HG03442 (cell line): ENCODE data around the gene MAP3K14.
"Not testable (repeated sequence)": the region's sequence is repeated elsewhere in the genome, so short reads cannot be mapped to it uniquely, and the experiment has no call there.

Source experiments
- ATAC-seq: cut with Tn5 transposase; IDR thresholded peaks from one replicate; pipeline ENCODE4 v1.9.1; 2021; ENCODE audit warnings: mild to moderate bottlenecking, moderate library complexity; ENCODE audit not compliant: unreplicated experiment

MAP3K14 gene

DNA sequence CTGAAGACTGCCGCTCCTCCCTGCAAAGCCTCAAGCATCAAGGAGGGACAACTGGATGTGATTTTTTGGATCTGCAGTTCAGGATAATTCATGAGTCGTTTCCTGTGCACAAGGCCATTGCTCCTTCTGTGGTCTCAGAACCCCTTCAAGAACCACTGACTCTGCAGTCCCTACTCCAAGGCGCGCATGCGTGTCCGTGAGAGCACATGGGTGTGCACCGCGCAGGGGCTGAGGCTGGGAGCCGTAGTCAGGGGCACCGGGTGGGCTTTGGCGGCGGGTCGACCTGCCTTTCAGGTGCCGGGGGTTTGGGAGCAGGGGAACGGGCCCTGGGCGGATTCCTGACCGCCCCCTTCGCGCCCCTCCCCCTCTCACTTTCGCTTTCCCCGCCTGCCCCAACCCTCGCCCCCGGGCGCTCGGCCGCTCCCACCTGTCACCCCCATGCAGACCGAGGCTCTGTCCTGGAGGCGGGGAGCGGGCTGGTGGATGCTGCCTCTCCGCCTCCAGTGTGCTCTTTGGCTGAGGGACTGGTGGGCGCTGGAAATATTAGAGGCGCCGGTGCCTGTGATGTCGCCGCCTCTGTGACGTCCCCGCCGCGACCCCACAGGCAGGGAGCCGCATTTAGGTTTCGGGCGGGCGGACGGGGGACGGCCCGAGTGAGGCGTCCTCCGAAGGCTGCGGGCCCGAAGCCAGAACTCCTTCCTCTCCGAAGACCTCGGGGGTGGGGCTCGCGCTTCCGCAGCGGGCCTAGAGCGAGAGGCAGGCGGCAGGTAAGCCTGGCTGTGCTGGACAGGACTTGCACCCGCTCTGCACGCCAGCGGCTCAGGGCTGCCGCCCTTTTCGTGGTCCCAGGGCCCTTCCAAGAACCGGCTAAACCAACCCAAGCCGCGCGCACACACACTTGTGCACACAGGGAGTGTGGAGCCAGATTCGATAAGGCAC, 55.0 kb downstream of the MAP3K14 start, which contains the start of gene SPATA32:
Gene SPATA32 (minus strand): TSS at position 518 of the 939 bp plus-strand sequence. CDS start 78 bp downstream, at position 440.
- ATAC-seq, result peak; percentile 43

- no peak for ATAC-seq
Measured at GRCh38 chr17:45260204-45260783, 56.5 kb downstream of the MAP3K14 start.

DNA sequence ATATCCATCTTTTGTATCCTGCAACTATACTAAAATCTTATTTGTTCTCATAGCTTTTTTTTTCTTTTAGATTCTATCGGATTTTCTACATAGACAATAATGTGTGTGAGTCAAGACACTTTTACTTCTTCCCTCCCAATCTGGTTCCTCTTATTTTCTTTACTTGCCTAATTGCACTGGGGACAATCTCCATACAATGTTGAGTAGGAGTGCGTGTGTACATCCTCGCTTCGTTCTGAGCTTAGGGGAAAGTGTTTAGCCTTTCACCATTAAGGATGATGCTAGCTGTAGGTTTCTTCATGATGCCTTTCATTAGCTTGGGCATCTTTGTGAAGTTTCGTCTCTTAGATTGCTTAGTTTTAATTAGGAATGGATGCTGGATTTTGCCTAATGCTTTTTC, 57.8 kb downstream of the MAP3K14 start:
- no peak for ATAC-seq

GRCh38 chr17:45257115-45257514, 59.7 kb downstream of the MAP3K14 start:
- ATAC-seq, result no peak

GRCh38 chr17:45256114-45256966, 60.5 kb downstream of the MAP3K14 start:
- ATAC-seq, result no peak

DNA sequence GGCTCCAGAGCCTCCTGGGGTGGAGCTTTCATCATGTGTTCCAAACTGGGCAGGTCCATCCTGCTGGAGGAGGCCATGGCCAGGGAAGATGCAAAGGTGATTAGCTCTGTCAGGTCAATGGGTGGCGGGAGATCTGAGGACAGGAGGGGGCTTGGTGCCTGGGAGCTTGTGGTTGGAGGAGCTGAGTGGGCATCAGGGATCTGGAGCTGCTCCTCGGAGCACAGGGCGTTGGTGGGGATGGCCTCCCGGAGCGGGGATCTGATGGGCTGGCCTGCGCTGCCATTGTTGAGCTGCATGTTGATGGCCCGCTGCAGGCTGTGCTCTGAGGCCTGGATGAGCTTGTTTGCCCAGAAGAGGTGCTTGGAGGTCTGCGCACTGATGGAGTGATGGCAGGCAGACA, 61.5 kb downstream of the MAP3K14 start:
- ATAC-seq, result no peak

DNA sequence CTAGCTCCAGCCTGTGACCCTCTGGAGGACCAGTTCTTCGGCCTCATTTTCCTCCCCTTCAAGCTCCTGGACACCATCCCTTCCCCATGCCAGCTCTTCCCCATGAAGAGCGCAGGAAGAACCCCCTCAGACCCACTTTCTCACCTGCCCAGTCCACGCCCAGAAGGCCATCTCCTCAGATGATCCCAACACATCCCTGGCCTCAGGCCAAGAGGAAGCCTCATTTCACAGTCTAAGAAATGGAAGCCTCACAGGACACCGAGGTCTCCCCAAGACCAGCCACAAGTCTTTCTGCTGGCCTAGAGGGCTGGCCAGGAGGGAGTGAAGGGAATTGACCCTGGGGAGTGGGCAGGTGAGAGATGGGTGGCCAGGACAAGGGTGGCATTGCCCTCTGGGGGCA, 62.9 kb downstream of the MAP3K14 start:
- no peak for ATAC-seq

DNA sequence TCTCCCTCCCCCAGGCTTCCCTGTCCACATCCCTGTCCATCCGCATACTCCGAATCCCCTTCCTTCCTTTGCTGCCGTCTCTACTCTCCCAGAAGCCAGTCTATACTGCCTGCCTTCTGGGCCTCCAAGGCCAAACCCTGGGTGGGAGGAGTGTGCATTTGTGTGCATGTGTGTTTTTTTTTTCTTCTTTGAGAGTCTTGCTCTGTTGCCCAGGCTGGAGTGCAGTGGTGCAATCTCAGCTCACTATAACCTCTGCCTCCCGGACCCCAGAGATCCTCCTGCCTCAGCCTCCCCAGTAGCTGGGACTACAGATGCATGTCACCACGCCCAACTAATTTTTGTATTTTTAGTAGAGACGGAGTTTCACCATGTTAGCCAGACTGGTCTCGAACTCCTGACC, 63.6 kb downstream of the MAP3K14 start:
- not testable (repeated sequence) for ATAC-seq

DNA sequence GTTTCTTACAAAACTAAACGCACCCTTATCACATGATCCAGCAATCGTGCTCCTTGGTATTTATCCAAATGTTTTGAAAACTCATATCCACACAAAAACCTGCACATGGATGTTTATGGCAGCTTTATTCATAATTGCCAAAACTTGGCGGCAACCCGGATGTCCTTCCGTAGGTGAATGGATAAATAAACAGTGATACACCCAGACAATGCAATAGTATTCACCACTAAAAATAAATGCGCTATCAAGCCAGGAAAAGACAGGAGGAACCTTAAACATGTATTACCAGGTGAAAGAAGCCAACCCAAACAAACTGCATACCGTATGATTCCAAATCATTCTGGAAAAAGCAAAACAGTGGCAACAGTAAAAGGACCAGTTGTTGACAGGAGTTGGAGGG, 64.9 kb downstream of the MAP3K14 start:
- no peak for ATAC-seq

DNA sequence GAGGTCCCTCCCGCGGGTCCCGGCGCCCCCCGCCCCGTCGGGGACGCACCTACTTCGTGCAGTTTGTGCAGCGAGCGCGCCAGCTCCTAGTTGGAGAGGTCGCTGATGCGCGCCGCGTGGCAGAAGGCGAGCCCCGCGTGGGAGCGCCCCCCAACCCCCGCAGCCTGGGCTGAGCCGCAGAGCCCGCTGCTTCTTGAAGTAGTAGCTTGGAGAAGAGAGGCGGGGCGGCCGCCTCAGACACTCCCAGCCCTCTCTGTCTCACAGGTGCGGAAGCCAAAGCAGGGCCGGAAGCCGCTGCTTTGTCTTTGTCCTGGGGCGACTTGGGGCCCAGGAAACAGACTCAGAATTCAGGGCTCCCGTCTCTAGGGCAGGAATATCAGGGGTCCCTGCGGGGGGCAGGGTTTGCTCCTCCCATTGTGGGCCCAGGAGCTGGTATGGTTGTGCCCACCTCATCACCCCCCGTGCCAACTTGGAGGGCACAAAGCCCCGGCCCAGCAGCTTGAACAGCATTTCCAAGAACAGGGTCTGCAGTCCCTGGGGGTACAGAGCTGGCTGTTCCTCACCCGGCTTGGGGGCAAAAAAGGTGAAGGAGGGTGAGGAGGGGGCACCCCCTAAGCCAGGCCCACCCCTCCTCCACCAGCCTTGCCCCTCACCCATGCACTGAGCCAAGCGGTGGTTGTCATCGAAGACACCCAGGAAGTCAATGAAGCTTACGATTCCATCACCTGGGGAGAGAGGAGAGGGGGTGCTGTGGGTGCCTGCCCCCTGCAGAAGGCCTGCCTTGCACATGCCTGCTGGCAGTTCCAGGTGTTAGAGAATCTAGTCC, 68.5 kb downstream of the MAP3K14 start:
- ATAC-seq, result peak; percentile 45

DNA sequence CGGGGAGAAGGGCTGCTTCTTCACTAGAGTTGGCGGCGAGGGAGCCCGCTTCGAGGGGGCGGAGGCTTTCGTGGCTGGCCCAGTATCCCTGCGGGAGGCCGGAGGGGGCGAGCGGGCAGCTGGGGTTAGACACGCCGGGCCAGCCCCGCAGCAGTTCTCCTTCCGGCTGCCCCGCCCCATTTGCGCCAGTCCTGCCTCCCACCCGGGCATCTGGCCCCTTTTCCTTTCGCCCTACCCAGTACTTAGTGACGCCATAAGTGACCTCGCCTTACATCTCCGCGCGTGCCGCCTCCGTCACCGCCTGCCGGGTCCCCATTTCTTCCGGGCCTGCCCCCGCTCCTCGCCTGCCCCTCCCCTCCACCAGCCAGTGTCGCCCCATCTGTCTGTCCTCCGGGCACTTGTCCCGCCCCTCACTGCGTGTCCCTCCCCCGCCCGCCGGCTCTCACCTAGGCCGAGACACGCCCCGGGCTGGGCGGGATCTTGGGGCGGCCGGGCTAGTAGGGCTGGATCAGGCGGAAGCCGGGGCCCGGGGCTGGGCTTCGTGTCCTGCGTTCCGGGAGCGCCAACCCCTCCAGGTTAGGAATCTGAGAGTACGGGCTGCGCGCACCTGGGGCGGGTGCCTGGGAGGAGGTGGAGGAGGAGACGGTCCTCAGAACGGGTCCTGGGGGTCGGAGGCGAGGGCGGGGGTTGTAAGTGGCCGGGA, 69.2 kb downstream of the MAP3K14 start:
- ATAC-seq, result peak; percentile 71

DNA sequence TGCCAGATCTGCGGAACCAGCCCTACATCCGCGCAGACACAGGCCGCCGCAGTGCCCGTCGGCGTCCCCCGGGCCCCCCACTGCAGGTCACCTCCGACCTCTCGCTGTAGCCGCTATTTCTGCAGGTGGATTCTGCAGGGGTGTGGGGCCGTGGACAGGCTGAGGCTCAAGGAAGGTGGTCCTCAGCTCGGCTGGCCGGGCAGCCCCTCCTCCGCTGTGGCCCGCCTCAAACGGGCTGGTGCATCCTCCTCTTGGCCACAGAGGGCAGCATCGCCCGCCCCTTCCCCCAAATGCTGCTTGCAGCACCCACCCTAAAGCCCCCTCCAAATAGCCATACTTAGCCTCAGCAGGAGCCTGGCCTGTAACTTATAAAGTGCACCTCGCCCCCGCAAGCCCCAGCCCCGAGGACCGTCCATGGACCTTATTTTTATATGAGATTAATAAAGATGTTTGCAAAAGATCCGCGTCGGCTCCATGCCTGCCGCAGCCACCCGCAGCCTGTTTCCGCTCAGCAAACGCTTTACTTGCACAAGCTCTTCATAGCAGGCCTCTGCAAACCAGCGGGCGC, 69.9 kb downstream of the MAP3K14 start:
- ATAC-seq, result no peak

GRCh38 chr17:45246338-45246737, 70.5 kb downstream of the MAP3K14 start:
- no peak for ATAC-seq

- no peak for ATAC-seq
Measured at GRCh38 chr17:45244725-45245656, 71.8 kb downstream of the MAP3K14 start.

- ATAC-seq, result no peak
Measured at GRCh38 chr17:45243750-45244149, 73.1 kb downstream of the MAP3K14 start.

DNA sequence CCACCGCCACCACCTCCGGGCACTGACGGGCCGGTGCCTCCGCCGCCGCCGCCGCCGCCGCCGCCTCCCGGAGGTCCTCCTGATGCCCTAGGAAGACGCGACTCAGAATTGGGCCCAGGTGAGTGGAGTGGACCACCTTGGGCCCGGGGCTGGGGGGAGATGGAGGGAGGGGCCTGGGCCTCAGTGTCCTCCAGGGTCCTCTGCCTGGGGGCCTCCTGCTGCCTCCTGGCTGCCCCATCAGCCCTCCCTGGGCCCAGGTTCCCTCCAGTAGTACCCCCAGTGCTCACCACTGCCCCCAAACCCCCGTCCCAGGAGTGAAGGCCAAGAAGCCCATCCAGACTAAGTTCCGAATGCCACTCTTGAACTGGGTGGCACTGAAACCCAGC, 74.8 kb downstream of the MAP3K14 start:
- no peak for ATAC-seq

GRCh38 chr17:45241328-45242028, 75.3 kb downstream of the MAP3K14 start:
- ATAC-seq, result no peak

DNA sequence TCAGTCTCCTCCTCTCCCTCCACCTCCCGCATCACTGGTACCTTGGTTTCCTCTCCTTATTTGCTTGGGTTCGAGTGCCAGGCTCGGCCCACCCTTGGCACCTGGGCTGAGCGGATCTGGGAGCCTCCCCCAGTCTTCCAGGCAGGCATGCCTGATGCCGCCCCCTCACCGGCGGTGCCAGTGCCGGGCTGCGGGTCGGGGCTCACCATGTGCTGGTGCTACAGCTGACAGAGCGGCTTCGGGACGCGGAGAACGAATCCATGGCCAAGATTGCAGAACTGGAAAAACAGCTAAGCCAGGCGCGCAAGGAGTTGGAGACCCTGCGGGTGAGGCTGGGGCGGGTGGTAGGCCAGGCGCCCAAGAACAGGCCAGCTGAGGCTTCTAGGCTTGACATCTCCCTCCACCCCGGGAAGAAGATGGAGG, 75.9 kb downstream of the MAP3K14 start:
- no peak for ATAC-seq
